Measurements from ENCODE around the gene NKTR.

Gene NKTR

GRCh38 chr3:42662037-42662812 lies 61.7 kb downstream of the NKTR start:
- DNase-seq (ENCODE audit: low read depth in 2 of 2), result no peak

- DNase-seq (ENCODE audit: low read depth in 2 of 2), result no peak
Measured at GRCh38 chr3:42662813-42663535, 62.5 kb downstream of the NKTR start.

GRCh38 chr3:42663581-42664437 lies 63.3 kb downstream of the NKTR start:
- DNase-seq (ENCODE audit: low read depth in 2 of 2), result no peak

- no peak for DNase-seq (ENCODE audit: low read depth in 2 of 2)
Measured at GRCh38 chr3:42664438-42664803, 63.9 kb downstream of the NKTR start.

- DNase-seq (ENCODE audit: low read depth in 2 of 2), result no peak
Measured at GRCh38 chr3:42665050-42665878, 64.8 kb downstream of the NKTR start.

- no peak for DNase-seq (ENCODE audit: low read depth in 2 of 2)
Measured at GRCh38 chr3:42666022-42666421, 65.5 kb downstream of the NKTR start.

- no peak for DNase-seq (ENCODE audit: low read depth in 2 of 2)
Measured at GRCh38 chr3:42666577-42666998, 66.1 kb downstream of the NKTR start.

- no peak for DNase-seq (ENCODE audit: low read depth in 2 of 2)
Measured at GRCh38 chr3:42667096-42667522, 66.6 kb downstream of the NKTR start.

GRCh38 chr3:42667523-42668412 lies 67.3 kb downstream of the NKTR start:
- DNase-seq (ENCODE audit: low read depth in 2 of 2), result no peak

- DNase-seq (ENCODE audit: low read depth in 2 of 2), result no peak
Measured at GRCh38 chr3:42668413-42668760, 67.9 kb downstream of the NKTR start.

- no peak for DNase-seq (ENCODE audit: low read depth in 2 of 2)
Measured at GRCh38 chr3:42668793-42669217, 68.3 kb downstream of the NKTR start.

- no peak for DNase-seq (ENCODE audit: low read depth in 2 of 2)
Measured at GRCh38 chr3:42670051-42670576, 69.6 kb downstream of the NKTR start.

GRCh38 chr3:42670670-42671069 lies 70.2 kb downstream of the NKTR start:
- DNase-seq (ENCODE audit: low read depth in 2 of 2), result no peak

- no peak for DNase-seq (ENCODE audit: low read depth in 2 of 2)
Measured at GRCh38 chr3:42672515-42672914, 72.0 kb downstream of the NKTR start.

GRCh38 chr3:42673082-42673481 lies 72.6 kb downstream of the NKTR start:
- DNase-seq (ENCODE audit: low read depth in 2 of 2), result no peak

GRCh38 chr3:42674146-42674545 lies 73.7 kb downstream of the NKTR start:
- DNase-seq (ENCODE audit: low read depth in 2 of 2), result no peak

- DNase-seq (ENCODE audit: low read depth in 2 of 2), result no peak
Measured at GRCh38 chr3:42675909-42676308, 75.4 kb downstream of the NKTR start.

- no peak for DNase-seq (ENCODE audit: low read depth in 2 of 2)
Measured at GRCh38 chr3:42678447-42678846, 78.0 kb downstream of the NKTR start.

- DNase-seq (ENCODE audit: low read depth in 2 of 2), result no peak
Measured at GRCh38 chr3:42680271-42680670, 79.8 kb downstream of the NKTR start.

GRCh38 chr3:42680806-42681205 lies 80.3 kb downstream of the NKTR start:
- DNase-seq (ENCODE audit: low read depth in 2 of 2), result no peak
